ENCODE data around the gene CDKN2C.
"Not testable (repeated sequence)": the region's sequence is repeated elsewhere in the genome, so short reads cannot be mapped to it uniquely, and the experiment has no call there.

The CDKN2C gene

DNA sequence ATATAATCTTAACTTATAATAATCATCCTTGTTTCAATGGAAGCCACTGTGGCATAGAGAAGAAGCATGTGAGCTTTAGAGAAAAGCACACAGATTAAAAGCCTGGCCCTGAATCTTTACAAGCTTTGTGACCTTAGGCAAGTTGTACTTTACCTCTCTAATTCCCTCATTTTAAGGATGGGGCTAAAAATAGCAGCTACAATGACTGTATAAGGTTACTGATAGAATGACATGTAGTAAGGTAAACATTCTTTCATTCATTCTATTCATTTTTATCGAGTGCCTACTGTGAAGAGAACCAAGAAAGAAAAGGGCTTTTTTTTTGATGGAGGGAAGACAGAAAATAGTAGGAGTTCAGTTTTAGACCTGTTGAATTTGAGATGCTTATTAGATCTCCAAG, 25.6 kb downstream of the CDKN2C start:
- in situ Hi-C loops (cut with HindIII; ENCODE audit: low sequenced_read_pairs), result no loop called here
- TF ChIP-seq, protein P1, sequence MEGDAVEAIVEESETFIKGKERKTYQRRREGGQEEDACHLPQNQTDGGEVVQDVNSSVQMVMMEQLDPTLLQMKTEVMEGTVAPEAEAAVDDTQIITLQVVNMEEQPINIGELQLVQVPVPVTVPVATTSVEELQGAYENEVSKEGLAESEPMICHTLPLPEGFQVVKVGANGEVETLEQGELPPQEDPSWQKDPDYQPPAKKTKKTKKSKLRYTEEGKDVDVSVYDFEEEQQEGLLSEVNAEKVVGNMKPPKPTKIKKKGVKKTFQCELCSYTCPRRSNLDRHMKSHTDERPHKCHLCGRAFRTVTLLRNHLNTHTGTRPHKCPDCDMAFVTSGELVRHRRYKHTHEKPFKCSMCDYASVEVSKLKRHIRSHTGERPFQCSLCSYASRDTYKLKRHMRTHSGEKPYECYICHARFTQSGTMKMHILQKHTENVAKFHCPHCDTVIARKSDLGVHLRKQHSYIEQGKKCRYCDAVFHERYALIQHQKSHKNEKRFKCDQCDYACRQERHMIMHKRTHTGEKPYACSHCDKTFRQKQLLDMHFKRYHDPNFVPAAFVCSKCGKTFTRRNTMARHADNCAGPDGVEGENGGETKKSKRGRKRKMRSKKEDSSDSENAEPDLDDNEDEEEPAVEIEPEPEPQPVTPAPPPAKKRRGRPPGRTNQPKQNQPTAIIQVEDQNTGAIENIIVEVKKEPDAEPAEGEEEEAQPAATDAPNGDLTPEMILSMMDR (IDR thresholded peaks at IDR 0.05; ENCODE audit: low read depth, low read length, missing control alignments), result no peak
- no peak overlapping the region for H3K4me3 ChIP-seq (ENCODE audit: low read depth, low read length)
- no peak for DNase-seq (ENCODE audit: low read depth)

DNA sequence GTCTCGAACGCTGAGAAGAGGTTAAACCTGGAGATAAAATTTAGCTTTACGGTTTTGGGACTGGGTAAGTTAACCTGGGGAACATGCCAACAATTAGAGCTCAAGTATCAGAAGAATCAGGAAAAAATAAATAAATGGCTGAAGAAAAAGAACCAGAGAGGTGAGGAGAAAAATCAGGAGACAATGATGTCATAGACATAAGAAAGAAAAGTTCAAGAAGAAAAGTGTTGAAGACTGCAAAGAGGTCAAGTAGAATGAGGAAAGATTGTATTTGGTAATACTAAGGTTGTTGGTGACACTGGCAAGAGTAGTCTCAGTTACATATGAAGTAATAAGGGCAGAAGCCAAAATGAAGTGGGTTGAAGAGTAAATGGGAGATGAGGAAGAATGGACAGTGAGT, 26.0 kb downstream of the CDKN2C start:
- no peak overlapping the region for H3K4me3 ChIP-seq (ENCODE audit: low read depth, low read length)
- TF ChIP-seq, protein P1 (IDR thresholded peaks at IDR 0.05; ENCODE audit: low read depth, low read length, missing control alignments), result no peak
- DNase-seq (ENCODE audit: low read depth), result no peak
- in situ Hi-C loops (cut with HindIII; ENCODE audit: low sequenced_read_pairs), result no loop called here

DNA sequence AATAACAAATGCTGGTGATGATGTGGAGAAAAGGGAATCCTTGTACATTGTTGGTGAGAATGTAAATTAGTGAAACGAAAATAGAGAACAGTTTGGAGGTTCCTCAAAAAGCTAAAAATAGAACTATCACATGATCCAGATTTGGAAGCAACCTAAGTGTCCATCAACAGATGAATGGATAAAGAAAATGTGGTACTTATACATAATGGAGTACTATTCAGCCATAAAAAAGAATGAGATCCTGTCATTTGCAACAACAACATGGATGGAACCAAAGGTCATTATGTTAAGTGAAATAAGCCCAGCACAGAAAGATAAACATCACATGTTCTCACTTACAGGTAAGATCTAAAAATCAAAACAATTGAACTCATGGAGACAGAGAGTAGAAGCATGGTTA, 29.3 kb downstream of the CDKN2C start:
- DNase-seq (ENCODE audit: low read depth); in situ Hi-C loops (cut with HindIII; ENCODE audit: low sequenced_read_pairs): not testable (repeated sequence)

DNA sequence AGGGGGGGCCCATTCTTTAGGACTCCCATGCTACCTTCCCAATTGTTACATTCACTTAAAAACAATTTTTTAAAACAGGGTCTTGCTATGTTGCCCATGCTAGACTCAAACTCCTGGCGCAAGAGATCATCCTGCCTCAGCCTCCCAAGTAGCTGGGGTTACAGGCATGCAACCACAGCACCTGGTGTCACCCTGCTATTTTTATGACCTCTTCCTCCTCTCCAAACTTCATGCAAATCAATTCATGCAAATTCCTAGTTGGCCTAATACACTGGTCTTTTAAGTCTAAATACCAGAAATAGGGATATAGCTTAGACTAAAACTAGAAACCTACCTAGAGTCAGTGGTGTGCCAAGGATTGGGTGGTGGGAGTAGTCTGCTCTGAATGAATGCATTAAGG, 30.1 kb downstream of the CDKN2C start:
- H3K4me3 ChIP-seq (ENCODE audit: low read depth, low read length), result no peak overlapping the region
- in situ Hi-C loops (cut with HindIII; ENCODE audit: low sequenced_read_pairs), result no loop called here
- TF ChIP-seq, protein P1 (IDR thresholded peaks at IDR 0.05; ENCODE audit: low read depth, low read length, missing control alignments), result no peak
- DNase-seq (ENCODE audit: low read depth), result no peak

More for the DNA sequence above, 29.3 kb downstream of the CDKN2C start:
- not testable (repeated sequence) for H3K4me3 ChIP-seq (ENCODE audit: low read depth, low read length)

DNA sequence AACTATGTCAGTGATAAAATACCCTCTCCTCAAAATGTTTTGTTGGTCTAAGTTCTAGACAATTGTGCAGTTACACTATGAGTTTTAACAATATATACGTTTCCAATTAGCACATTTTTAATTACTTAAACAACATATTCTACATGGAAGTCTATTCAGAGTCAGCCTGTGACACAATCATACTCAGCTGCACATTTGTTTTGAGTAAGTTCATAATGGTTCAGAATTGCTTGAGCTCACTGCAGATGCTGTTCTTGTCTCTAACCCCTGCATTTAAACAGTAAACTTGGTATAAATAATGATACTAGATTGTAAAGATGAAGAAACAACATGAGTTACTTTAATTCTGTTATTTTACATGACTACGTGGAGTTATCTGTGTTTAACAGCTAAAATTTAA, 30.6 kb downstream of the CDKN2C start:
- TF ChIP-seq, protein P1 (IDR thresholded peaks at IDR 0.05; ENCODE audit: low read depth, low read length, missing control alignments), result no peak
- in situ Hi-C loops (cut with HindIII; ENCODE audit: low sequenced_read_pairs), result no loop called here
- DNase-seq (ENCODE audit: low read depth), result no peak
- H3K4me3 ChIP-seq (ENCODE audit: low read depth, low read length), result no peak overlapping the region

DNA sequence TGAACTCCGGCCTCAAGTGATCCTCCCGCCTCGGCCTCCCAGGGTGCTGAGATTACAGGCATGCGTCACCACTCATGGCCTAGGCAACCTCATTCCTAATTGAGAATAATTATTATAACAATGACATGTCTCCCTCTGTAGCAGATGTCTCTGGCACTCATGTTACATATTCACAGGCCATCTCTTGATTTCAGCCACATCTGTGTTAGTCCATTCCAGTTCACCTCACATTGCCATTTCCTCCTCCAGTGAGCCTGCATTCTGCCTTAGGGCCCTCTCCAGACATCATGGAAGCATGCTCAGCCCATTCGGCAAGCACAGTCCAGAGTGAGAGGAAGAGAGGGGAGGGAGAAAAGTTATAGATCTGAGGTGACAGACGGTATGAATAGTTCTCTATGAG, 32.5 kb downstream of the CDKN2C start:
- no peak overlapping the region for H3K4me3 ChIP-seq (ENCODE audit: low read depth, low read length)
- in situ Hi-C loops (cut with HindIII; ENCODE audit: low sequenced_read_pairs), result no loop called here
- DNase-seq (ENCODE audit: low read depth), result no peak
- TF ChIP-seq, protein P1 (IDR thresholded peaks at IDR 0.05; ENCODE audit: low read depth, low read length, missing control alignments), result no peak

DNA sequence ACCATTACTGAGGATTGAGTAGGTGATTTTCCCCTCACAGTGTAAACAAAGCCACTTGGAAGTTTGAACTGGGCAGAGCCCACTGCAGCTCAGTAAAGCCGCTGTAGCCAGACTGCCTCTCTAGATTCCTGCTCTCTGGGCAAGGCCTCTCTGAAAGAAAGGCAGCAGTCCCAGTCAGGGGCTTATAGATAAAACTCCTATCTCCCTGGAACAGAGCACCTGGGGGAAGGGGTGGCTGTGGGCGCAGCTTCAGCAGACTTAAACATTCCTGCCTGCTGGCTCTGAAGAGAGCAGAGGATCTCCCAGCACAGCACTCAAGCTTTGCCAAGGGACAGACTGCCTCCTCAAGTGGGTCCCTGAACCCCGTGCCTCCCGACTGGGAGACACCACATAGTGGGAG, 35.5 kb downstream of the CDKN2C start:
- H3K4me3 ChIP-seq (ENCODE audit: low read depth, low read length); in situ Hi-C loops (cut with HindIII; ENCODE audit: low sequenced_read_pairs); DNase-seq (ENCODE audit: low read depth): not testable (repeated sequence)

DNA sequence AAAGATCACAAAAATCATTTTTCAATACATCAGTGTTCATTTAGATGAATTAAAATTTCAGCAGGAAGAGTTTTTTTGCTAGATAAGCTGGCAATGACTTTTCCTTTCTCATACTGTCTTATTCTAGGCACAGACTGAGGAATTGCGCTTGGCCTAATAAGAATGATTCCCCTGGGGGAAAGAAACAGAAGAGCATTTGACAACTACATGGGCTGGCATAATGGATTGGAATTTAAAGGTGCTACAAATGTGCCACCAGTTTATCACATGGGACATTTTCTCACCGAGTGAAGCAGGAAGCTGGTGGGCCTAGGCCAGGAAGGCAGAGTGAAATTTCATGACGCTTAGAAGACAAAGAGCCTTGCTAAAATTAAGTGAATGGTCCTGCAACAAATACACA, 39.3 kb downstream of the CDKN2C start:
- no peak for DNase-seq (ENCODE audit: low read depth)
- H3K4me3 ChIP-seq (ENCODE audit: low read depth, low read length), result no peak overlapping the region
- in situ Hi-C loops (cut with HindIII; ENCODE audit: low sequenced_read_pairs), result no loop called here
- TF ChIP-seq, protein P1 (IDR thresholded peaks at IDR 0.05; ENCODE audit: low read depth, low read length, missing control alignments), result no peak

Data from astrocyte of the cerebellum (primary cell).